GM12873 (cell line): ENCODE measurements around the gene IGFBP4.

Experiments used
- CTCF ChIP-seq: IDR thresholded peaks from 2 replicates; pipeline ENCODE4 v1.5.1; 2012; ENCODE audit warnings: low read depth, mild to moderate bottlenecking, moderate library complexity, low read length, control low read depth; ENCODE audit not compliant: insufficient read depth; ENCODE audit errors: missing control alignments

Gene IGFBP4

GRCh38 chr17:40445751-40446468 lies 2.7 kb downstream of the IGFBP4 start:
- TF ChIP-seq CTCF, result peak; percentile 1

DNA sequence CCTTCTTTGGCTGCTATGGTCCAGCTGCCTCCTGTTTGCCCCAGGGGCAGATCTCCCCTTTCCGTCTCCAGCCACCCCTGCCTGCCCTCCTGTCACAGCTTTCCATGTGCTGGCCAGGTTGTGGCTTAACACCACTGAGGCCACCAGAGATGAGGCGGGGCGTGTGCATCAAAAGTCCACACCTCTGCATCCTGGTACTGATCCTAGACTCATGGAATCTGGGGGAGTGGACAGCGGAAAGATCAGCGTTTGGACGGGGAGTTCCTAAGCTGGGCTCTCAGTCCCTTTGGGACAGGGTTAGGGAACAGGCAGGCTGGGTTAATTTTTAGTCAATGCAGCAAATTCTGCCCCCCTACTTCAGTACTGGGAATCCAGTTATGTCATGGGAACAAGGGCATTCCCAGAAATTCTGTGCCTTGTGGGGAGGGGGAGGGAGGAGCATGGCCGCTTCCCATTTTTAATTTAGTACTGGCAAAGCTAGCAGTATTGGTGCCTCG lies 3.9 kb downstream of the IGFBP4 start:
- TF ChIP-seq CTCF, result no peak

DNA sequence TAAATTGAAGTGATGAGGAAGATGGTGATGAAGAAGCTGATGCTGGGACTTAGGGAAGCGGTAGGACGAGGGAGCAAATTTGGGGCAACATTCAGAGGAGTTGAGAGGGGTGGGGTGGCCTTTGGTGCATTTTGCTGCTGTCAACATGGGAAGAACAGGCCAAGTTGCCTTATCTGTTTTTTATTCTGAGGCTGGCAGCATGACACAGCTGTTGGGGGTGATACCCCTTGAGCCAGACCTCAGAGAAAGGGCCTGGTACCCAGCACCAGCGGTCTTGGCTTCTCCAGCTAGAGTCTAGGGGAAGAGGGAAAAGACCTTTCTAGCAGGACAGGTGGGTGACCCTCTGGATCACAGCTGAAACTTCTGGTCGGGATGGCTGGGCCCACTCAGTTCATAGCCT lies 4.6 kb downstream of the IGFBP4 start:
- TF ChIP-seq CTCF, result no peak

GRCh38 chr17:40448213-40448638 lies 5.0 kb downstream of the IGFBP4 start:
- no peak for TF ChIP-seq CTCF

GRCh38 chr17:40448639-40449261 lies 5.5 kb downstream of the IGFBP4 start:
- TF ChIP-seq CTCF, result no peak

- peak; percentile 71 for TF ChIP-seq CTCF
Observed at GRCh38 chr17:40450175-40450574, 6.9 kb downstream of the IGFBP4 start.

DNA sequence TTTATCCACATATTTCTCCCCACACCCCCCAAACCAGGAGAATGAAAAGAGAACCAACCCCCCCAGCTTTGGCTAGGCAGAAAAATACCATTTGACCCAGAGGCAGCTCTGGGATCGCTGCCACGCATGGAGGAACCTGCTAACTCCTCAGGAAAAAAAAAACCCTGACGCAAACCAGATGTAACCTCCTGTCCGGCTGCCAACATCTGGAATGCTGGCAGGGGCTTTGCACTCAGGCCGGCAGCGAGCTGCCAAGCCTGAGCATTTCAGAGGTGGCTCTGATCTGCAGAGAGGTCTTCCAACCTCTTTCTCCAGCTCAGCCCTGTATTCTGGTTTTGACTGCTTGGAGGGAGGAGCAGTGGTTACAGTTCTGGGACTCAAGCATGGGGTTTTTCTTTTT lies 8.2 kb downstream of the IGFBP4 start:
- TF ChIP-seq CTCF, result no peak
